ENCODE data around the gene CDH13.

GRCh38 chr16:83842291-83842690, 1215.5 kb downstream of the CDH13 start:
- TF ChIP-seq ZNF23 (CRISPR knock-in tag; IDR thresholded peaks at IDR 0.05) (no peak), POLR2AphosphoS2 (IDR thresholded peaks at IDR 0.05; ENCODE audit: low read length) (no peak), CTCF (IDR thresholded peaks at IDR 0.05 in 2 of 3, conservative IDR thresholded peaks at IDR 0.05 in 1 of 3; ENCODE audit: insufficient read depth in 2 of 3, low read depth in 1 of 3, low read length in 3 of 3) (no peak), KDM5B (IDR thresholded peaks at IDR 0.05; ENCODE audit: insufficient replicate concordance, low read depth, low read length) (no peak), MTA1 (IDR thresholded peaks at IDR 0.05; ENCODE audit: borderline replicate concordance) (no peak), ZNF197 (CRISPR knock-in tag; IDR thresholded peaks at IDR 0.05; ENCODE audit: low read depth) (no peak), MYNN (IDR thresholded peaks at IDR 0.05) (no peak), MYNN (CRISPR knock-in tag; IDR thresholded peaks at IDR 0.05) (no peak), MXI1 (IDR thresholded peaks at IDR 0.05; ENCODE audit: low read depth, low read length) (no peak)

Data from K562 (cell line).